Stimulated activated naive CD8-positive, alpha-beta T cell treated with anti-CD3 and anti-CD28 coated beads, Interleukin-15, Interleukin-2, amounts not matched to agents 100 U/mL and 50 U/mL, for 24 hours (primary cell): ENCODE data around the gene ZNF486.
"Not testable (repeated sequence)": the region's sequence is repeated elsewhere in the genome, so short reads cannot be mapped to it uniquely, and the experiment has no call there.

Experiments
- ATAC-seq: fragments of 150-1000 bp; cut with Tn5 transposase; one replicate; pipeline ENCODE4 v1.10.0; 2021
- DNase-seq: peaks from one replicate; pipeline ENCODE4 v3.0.0; 2021

ZNF486 gene

GRCh38 chr19:20233105-20233504, 66.1 kb downstream of the ZNF486 start:
- ATAC-seq = no peak
- no peak for DNase-seq

DNA sequence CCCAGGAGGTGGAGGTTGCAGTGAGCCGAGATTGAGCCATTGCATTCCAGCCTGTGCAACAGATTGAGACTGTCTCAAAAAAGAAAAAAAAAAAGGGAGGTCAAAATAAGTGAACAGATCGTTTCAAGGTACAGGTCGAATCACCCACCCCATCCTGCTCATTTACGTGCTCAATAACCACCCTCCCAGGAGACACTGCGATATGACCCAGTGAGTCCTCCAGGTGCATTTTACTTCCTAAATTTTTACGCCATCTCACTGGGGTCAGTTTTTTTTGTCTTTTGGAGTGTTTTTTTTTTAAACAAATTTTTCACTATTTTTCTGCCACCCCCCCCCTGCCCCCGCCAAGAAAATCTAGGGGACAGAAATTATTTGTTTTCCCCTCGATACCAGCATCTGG, 68.1 kb downstream of the ZNF486 start:
- DNase-seq (no peak), ATAC-seq (no peak)

GRCh38 chr19:20237773-20238623, 71.0 kb downstream of the ZNF486 start:
- ATAC-seq = peak; percentile 98
- DNase-seq = peak; percentile 87

- DNase-seq = no peak
- no peak for ATAC-seq
Observed at GRCh38 chr19:20243629-20244028, 76.6 kb downstream of the ZNF486 start.

GRCh38 chr19:20244356-20244755, 77.3 kb downstream of the ZNF486 start:
- DNase-seq (no peak), ATAC-seq (no peak)

DNA sequence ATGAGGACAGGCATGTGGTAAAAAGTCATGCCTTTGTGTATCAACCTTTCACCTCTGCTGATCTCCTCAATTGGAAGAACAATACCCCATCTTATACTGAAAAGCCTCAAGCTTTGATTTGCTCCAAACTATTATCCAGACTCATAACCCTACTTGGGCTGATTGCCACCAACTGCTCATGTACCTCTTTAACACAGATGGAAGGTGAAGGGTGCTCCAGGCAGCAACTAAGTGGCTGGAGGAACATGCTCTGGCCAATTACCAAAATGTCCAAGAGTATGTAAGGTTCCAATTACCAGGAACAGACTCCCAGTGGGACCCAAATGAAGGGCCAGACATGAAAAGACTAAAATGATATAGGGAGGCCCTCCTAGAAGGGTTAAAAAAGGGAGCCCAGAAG, 78.3 kb downstream of the ZNF486 start:
- DNase-seq (no peak), ATAC-seq (no peak)

DNA sequence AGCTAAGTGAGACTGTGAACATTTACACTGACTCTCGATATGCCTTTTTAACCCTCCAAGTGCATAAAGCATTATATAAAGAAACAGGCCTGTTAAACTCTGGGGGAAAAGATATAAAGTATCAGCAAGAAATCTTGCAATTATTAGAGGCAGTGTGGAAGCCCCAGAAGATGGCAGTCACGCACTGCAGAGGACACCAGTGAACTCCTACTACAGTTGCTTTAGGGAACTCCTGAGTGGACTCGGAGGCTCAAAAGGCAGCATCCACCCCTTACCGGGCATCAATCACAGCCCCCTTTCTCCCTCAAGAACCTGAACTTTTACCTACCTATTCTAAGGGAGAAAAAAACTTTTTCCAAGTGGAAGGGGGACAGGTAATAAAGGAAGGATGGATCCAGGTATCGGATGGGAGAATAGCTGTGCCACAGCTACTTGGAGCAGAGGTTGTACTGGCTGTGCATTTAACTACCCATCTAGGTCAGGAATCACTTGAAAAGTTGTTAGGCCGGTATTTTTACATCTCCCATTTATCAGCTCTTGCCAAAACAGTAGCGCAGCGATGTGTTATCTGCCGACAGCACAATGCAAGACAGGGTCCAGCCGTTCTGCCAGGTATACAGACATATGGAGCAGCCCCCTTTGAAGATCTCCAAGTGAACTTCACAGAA, 80.1 kb downstream of the ZNF486 start:
- no peak for ATAC-seq
- DNase-seq = peak; percentile 17

DNA sequence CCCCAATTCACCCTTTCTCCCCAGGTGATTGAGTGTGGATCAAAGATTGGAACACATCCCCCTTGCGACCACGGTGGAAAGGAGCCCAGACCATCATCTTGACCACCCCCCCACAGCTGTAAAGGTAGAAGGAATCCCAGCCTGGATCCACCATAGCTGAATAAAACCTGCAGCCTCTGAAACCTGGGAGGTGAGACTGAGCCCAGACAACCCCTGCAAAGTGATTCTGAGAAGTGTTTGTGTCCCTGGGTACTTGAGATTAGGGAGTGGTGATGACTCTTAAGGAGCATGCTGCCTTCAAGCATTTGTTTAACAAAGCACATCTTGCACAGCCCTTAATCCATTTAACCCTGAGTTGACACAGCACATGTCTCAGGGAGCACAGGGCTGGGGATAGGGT, 81.2 kb downstream of the ZNF486 start:
- not testable (repeated sequence) for ATAC-seq, DNase-seq
